HepG2 (cell line): Measurements from ENCODE around the gene CPZ. TPM values are rescaled to one million over a fixed set of nuclear protein-coding genes. Genes with fewer than 3 reads are reported as not detected.

ENCODE experiments used
- ATAC-seq: fragments of 200-7000 bp; cut with Tn5 transposase; 3 replicates; pipeline ENCODE4 v1.9.1; 2020; ENCODE audit warnings: mild to moderate bottlenecking, moderate library complexity
- BruUV-seq: library from RNA; stranded (reverse); fragments of 400-500 nt; replicated peaks from 2 replicates; lab custom pipeline; 2021; lab: Mats Ljungman, UMichigan
- CTCF ChIA-PET: fragments of 300-600 bp; formaldehyde crosslinking; extraction: SDS; loops from one replicate; lab custom pipeline; 2021; ENCODE audit warnings: low total read pairs, inconsistent platforms, low intra/inter-chr PET ratio; lab: Yijun Ruan, JAX
- POLR2A ChIA-PET: fragments of 350-600 bp; sonication (Branson Sonifier 250); formaldehyde crosslinking; loops from one replicate; lab custom pipeline; 2020; ENCODE audit warnings: antibody characterized with exemption, inconsistent platforms; lab: Yijun Ruan, JAX
- DNase-seq: peaks from one replicate; pipeline ENCODE4 v3.0.0-alpha.2; 2015; ENCODE audit warnings: low spot score
- FAIRE-seq: peaks from 3 replicates; lab custom pipeline; 2011; peaks lifted over from hg19 to GRCh38; lab: Jason Lieb, UNC
- H2AFZ ChIP-seq: one replicate; pipeline ENCODE4 v1.6.1; 2011; ENCODE audit warnings: low read length, inconsistent platforms
- H3K27ac ChIP-seq: fragments of 300-600 bp; 3 replicates; pipeline ENCODE4 v1.8.0; 2011; ENCODE audit warnings: mixed run types, mild to moderate bottlenecking, mixed read lengths, low read length, inconsistent platforms; ENCODE audit not compliant: insufficient read depth; ENCODE audit errors: extremely low read length
- H3K27me3 ChIP-seq, 2 experiments: fragments of 200-600 bp in 1 of 2; 2 replicates in 1 of 2; 3 replicates in 1 of 2; pipeline versions ENCODE4 v1.6.0 to v1.8.0; 2011; ENCODE audit warnings: low read length in 2 of 2, mild to moderate bottlenecking in 2 of 2, moderate library complexity in 2 of 2, inconsistent platforms in 1 of 2; ENCODE audit not compliant: insufficient read depth in 2 of 2, control insufficient read depth in 1 of 2
- H3K36me3 ChIP-seq, 2 experiments: fragments of 200-600 bp in 1 of 2; replicated peaks in 1 of 2; 2 replicates in 1 of 2; 3 replicates in 1 of 2; pipeline versions ENCODE4 v1.5.1 to v1.8.0; 2011; ENCODE audit warnings: low read length in 2 of 2, inconsistent platforms in 1 of 2; ENCODE audit not compliant: insufficient read depth in 2 of 2, control insufficient read depth in 1 of 2
- H3K4me1 ChIP-seq: 2 replicates; pipeline ENCODE4 v1.5.1; 2012; ENCODE audit warnings: low read length, inconsistent platforms; ENCODE audit not compliant: insufficient read depth
- H3K4me2 ChIP-seq: 2 replicates; pipeline ENCODE4 v1.6.0; 2011; ENCODE audit warnings: low read depth, low read length, inconsistent platforms
- H3K4me3 ChIP-seq, 3 experiments: fragments of 200-600 bp in 1 of 3; sonication (generic), shearing (Covaris generic) in 1 of 3; replicated peaks in 1 of 3; 2 replicates each; pipeline ENCODE4 v1.5.1; 2011 to 2016; ENCODE audit warnings: low read length in 3 of 3, inconsistent platforms in 2 of 3, low read depth in 2 of 3, mild to moderate bottlenecking in 2 of 3, control low read depth in 1 of 3, mixed read lengths in 1 of 3; ENCODE audit not compliant: insufficient read depth in 1 of 3
- H3K79me2 ChIP-seq: one replicate; pipeline ENCODE4 v1.6.1; 2011; ENCODE audit warnings: low read length, inconsistent platforms; ENCODE audit not compliant: insufficient read depth
- H3K9ac ChIP-seq: 2 replicates; pipeline ENCODE4 v1.6.0; 2011; ENCODE audit warnings: mild to moderate bottlenecking, low read depth, low read length, inconsistent platforms; ENCODE audit not compliant: insufficient read depth
- H3K9me3 ChIP-seq: 2 replicates; pipeline ENCODE4 v1.5.1; 2012; ENCODE audit warnings: mild to moderate bottlenecking, low read length
- H4K20me1 ChIP-seq: 2 replicates; pipeline ENCODE4 v1.6.0; 2011; ENCODE audit warnings: inconsistent platforms, mild to moderate bottlenecking, low read length, moderate library complexity; ENCODE audit not compliant: insufficient read depth
- ATF6 ChIP-seq: sonication (generic); formaldehyde crosslinking; conservative IDR thresholded peaks from 2 replicates; pipeline ENCODE4 v1.4.0; 2020; ENCODE audit warnings: missing genetic modification reagents
- ETV5 ChIP-seq: IDR thresholded peaks from 2 replicates; pipeline ENCODE4 v1.6.1; 2018; ENCODE audit warnings: missing biosample characterization, missing genetic modification reagents, inconsistent platforms, borderline replicate concordance
- HMG20B ChIP-seq: conservative IDR thresholded peaks from 2 replicates; pipeline ENCODE4 v1.6.1; 2016; ENCODE audit warnings: missing genetic modification reagents, missing compliant biosample characterization
- IKZF5 ChIP-seq: IDR thresholded peaks from 2 replicates; pipeline ENCODE4 v1.6.1; 2018; ENCODE audit warnings: missing genetic modification reagents, mild to moderate bottlenecking, missing compliant biosample characterization
- ISL2 ChIP-seq: sonication (generic); formaldehyde crosslinking; IDR thresholded peaks from 2 replicates; pipeline ENCODE4 v1.5.0; 2020; ENCODE audit warnings: missing genetic modification reagents
- MEIS1 ChIP-seq: sonication (generic); formaldehyde crosslinking; IDR thresholded peaks from 2 replicates; pipeline ENCODE4 v1.9.0; 2021; ENCODE audit warnings: mild to moderate bottlenecking, missing genetic modification reagents, moderate library complexity, borderline replicate concordance
- MTA1 ChIP-seq: sonication (generic); formaldehyde crosslinking; IDR thresholded peaks from 2 replicates; pipeline ENCODE4 v1.4.0; 2020; ENCODE audit warnings: missing genetic modification reagents, mild to moderate bottlenecking, borderline replicate concordance
- NCOA5 ChIP-seq: sonication (generic); formaldehyde crosslinking; IDR thresholded peaks from 2 replicates; pipeline ENCODE4 v1.4.0; 2020; ENCODE audit warnings: missing genetic modification reagents
- SNAPC5 ChIP-seq: sonication (generic); formaldehyde crosslinking; IDR thresholded peaks from 2 replicates; pipeline ENCODE4 v1.8.1; 2023; ENCODE audit warnings: mild to moderate bottlenecking, missing genetic modification reagents, borderline replicate concordance
- ZBTB1 ChIP-seq: sonication (generic); formaldehyde crosslinking; IDR thresholded peaks from 2 replicates; pipeline ENCODE4 v1.4.0; 2020; ENCODE audit warnings: missing genetic modification reagents, borderline replicate concordance
- ZBTB21 ChIP-seq: sonication (generic); formaldehyde crosslinking; IDR thresholded peaks from 2 replicates; pipeline ENCODE4 v1.4.0; 2020; ENCODE audit warnings: missing genetic modification reagents
- ZC3H4 ChIP-seq: sonication (generic); formaldehyde crosslinking; IDR thresholded peaks from 2 replicates; pipeline ENCODE4 v1.4.0; 2020; ENCODE audit warnings: missing genetic modification reagents, borderline replicate concordance
- ZNF546 ChIP-seq: sonication (generic); formaldehyde crosslinking; conservative IDR thresholded peaks from 2 replicates; pipeline ENCODE4 v1.8.1; 2023; ENCODE audit warnings: mild to moderate bottlenecking, missing genetic modification reagents
- ZNF577 ChIP-seq: sonication (generic); formaldehyde crosslinking; IDR thresholded peaks from 2 replicates; pipeline ENCODE4 v1.4.0; 2020; ENCODE audit warnings: mild to moderate bottlenecking, low read depth, missing genetic modification reagents, borderline replicate concordance
- ZNF761 ChIP-seq: sonication (generic); formaldehyde crosslinking; conservative IDR thresholded peaks from 2 replicates; pipeline ENCODE4 v1.4.0; 2020; ENCODE audit warnings: mild to moderate bottlenecking, missing genetic modification reagents
- WGBS: methylation state at CpG from one replicate; pipeline ENCODE4 v1.1.6; 2017; ENCODE audit warnings: low lambda C conversion rate; 5-methylcytosine and 5-hydroxymethylcytosine counted together
- in situ Hi-C: cut with HindIII; loops from 2 replicates; pipeline ENCODE4 v1.10.0; 2017; ENCODE audit warnings: low pct_unique_long_range_greater_than_20kb; ENCODE audit not compliant: extremely low pct_ligation_motif_present
- intact Hi-C: fragments of 100-400 bp; cut with micrococcal nuclease; formaldehyde crosslinking; loops from one replicate; pipeline ENCODE4 v1.10.0; 2022; ENCODE audit not compliant: unreplicated experiment
- polyA plus RNA-seq, 8 experiments: library from polyadenylated mRNA; depleted of rRNA in 3 of 8; stranded (reverse) in 7 of 8; unstranded in 1 of 8; fragments of >200 nt; fragmentation: Illumina TruSeq in 4 of 8; extraction: Trizol in 4 of 8; gene quantifications; 2 replicates each; pipeline versions ENCODE4 v1.2.1 to v1.2.3, GENCODE V29; 2011 to 2016; ENCODE audit warnings: low read depth in 4 of 8, missing spikeins in 1 of 8, mixed read lengths in 1 of 8; ENCODE audit not compliant: insufficient read depth in 1 of 8
- total RNA-seq, 5 experiments: library from RNA; depleted of rRNA; stranded (reverse); fragments of >200 nt; fragmentation: Illumina TruSeq; extraction: Trizol; gene quantifications; 2 replicates each; pipeline ENCODE4 v1.2.3, GENCODE V29; 2016; ENCODE audit warnings: low read depth in 1 of 5

Gene CPZ
- total and polyA plus RNA-seq, 2 of the 13 experiments (the other 11 are each of a cell fraction or from before 2014, with no cell fraction given), result 0.58 to 0.61 TPM

- in situ Hi-C loops, result no loop called here
Measured at GRCh38 chr4:8605289-8605688, 12.7 kb downstream of the CPZ start.

More at GRCh38 chr4:8605289-8605688, 12.7 kb downstream of the CPZ start:
- TF ChIP-seq IKZF5 (no peak), HMG20B (no peak), ZBTB1 (CRISPR knock-in tag) (no peak), ZNF761 (no peak), ZNF577 (CRISPR knock-in tag) (no peak), MTA1 (CRISPR knock-in tag) (no peak), ZC3H4 (CRISPR knock-in tag) (no peak), ISL2 (CRISPR knock-in tag) (no peak), NCOA5 (no peak), ATF6 (CRISPR knock-in tag) (no peak), ZNF546 (no peak), ETV5 (no peak), MEIS1 (CRISPR knock-in tag) (no peak), ZBTB21 (CRISPR knock-in tag) (no peak), SNAPC5 (CRISPR knock-in tag) (no peak)
- no peaks in the 10 kb centered on the region for H3K4me1 ChIP-seq
- H4K20me1 ChIP-seq, result peaks cover 12% of the 10 kb centered on the region; the same call in 1 of the 2 replicates
- FAIRE-seq (no peak), DNase-seq (no peak), ATAC-seq (no peak)
- CTCF ChIA-PET, result no interaction called here
- H3K4me3 ChIP-seq, result no peak overlapping the region
- no peaks in the 10 kb centered on the region for H3K36me3 ChIP-seq
- peaks cover 4 to 29% of the 10 kb centered on the region in 2 experiments; a peak in 4 of 5 replicates for H3K27me3 ChIP-seq
- WGBS, result 57% methylated on average over 1 of the region's 1 CpG
- H3K4me2 ChIP-seq, result no peak overlapping the region
- no TSS peak for BruUV-seq
- no peak overlapping the region for H3K9ac ChIP-seq
- H3K9me3 ChIP-seq, result no peaks in the 10 kb centered on the region
- POLR2A ChIA-PET, result no interaction called here
- intact Hi-C loops, result no loop called here
- H3K27ac ChIP-seq, result no peak overlapping the region
- H2AFZ ChIP-seq, result no peak overlapping the region
- no peaks in the 10 kb centered on the region for H3K79me2 ChIP-seq
